Stimulated activated naive CD8-positive, alpha-beta T cell treated with anti-CD3 and anti-CD28 coated beads, Interleukin-15, Interleukin-2, amounts not matched to agents 100 U/mL and 50 U/mL, for 24 hours (primary cell): Measurements from ENCODE around the gene TVP23A.
"Not testable (repeated sequence)": the region's sequence is repeated elsewhere in the genome, so short reads cannot be mapped to it uniquely, and the experiment has no call there.

ENCODE experiments used
- ATAC-seq: fragments of 150-1000 bp; cut with Tn5 transposase; one replicate; pipeline ENCODE4 v1.10.0; 2021
- DNase-seq: peaks from one replicate; pipeline ENCODE4 v3.0.0; 2021

The TVP23A gene

DNA sequence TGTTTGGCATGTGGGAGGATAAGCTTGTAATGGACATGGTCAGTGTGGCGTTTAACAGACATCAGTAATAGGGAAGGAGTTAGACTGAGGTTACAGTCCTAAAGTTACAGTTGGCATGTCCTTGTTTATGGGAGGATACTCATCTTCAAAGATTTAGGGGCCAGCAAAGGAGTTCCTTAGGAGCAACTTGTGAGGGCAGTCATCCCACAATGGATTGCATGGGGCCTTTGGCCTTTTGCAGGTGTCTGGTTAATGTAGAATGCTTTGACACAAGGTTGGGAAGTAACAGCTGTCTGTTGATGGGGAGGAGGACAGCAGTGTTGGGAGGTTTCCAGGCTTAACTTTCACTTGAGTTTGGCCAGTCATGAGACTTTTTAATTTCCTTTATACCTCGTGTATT is 72.8 kb downstream of the TVP23A start:
- DNase-seq (no peak), ATAC-seq (no peak)

DNA sequence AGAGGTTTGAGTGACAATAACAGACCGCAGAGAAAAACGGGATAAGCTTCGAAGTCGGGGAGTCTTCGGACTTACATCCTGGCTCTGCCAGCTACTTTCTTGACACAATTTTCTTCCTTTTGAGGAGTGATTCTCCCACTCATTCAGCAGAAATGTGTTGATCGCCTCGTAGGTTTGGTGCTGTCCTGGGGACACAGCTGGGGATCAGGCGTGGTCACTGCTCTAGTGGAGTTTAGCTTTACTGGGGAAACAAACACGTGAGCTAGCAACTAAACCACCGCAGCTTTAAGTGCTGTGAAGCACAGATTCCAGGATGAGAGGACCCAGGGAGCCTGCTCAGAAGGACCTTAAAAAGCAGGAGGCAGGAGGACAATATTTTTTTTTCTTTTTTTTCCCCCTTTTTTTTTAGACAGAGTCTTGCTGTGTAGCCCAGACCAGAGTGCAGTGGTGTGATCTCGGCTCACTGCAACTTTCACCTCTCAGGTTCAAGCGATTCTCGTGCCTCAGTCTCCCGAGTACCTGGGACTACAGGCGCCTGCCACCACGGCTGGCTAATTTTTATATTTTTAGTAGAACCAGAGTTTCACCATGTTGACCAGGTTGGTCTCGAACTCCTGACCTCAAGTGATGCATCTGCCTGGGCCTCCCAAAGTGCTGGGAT is 74.1 kb downstream of the TVP23A start:
- no peak for ATAC-seq
- no peak for DNase-seq

DNA sequence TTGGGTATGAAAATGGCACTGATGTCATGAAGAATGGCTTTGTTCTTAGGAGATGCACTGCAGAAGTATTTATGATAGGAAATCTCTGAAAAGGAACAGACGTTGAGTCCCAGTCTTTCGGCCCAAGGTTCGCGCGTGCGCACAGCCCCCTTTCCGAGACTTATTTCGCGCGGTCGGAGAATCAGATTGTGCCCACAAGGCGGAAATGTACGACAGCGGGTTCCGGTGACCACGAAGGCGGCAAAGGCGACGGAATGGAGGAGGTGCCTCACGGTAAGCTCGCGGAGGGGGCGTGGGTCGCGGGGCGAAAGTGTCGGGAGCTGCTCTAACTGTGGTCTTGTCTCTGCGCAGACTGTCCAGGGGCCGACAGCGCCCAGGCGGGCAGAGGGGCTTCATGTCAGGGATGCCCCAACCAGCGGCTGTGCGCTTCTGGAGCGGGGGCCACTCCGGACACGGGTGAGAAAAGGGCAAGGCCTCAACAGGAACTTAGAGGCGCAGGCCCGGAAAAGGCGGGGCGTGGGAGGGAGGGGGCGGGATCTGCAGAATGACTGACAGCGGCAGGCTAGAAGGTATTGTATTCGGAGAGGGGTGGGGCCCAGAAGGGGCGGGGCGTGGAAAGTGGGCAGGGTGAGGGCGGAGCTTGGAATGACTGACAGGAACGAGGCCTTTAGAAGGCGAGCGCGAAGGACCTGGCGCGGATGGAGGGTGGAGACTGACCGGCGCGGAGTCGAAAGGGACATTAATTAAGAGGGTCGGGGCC is 74.8 kb downstream of the TVP23A start, which contains the start of gene NUBP1:
Gene NUBP1 (plus strand): TSS at position 233 of the 760 bp plus-strand sequence. CDS start 22 bp downstream, at position 255.
- DNase-seq, result peak; percentile 99

DNA sequence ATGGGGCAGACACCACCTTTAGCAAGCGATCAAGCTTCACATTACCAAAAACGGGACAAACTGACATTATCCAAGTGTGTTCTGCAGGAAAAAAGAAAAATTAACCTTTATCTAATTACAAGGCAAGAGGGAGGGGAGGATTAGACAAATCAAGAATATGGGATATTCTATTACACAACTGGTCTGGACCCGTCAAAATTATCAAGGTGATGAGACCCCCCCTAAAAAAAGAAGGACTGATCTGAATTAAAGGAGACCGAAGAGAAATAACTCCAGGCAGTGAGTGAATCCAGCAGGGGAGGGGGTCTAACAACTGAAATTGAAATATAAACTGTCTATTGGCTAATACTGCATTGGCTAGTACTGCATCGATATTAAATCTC is 75.4 kb downstream of the TVP23A start:
- ATAC-seq (no peak), DNase-seq (no peak)

More for the DNA sequence above, 74.8 kb downstream of the TVP23A start, which contains the start of gene NUBP1:
- peak; percentile 94 for ATAC-seq

DNA sequence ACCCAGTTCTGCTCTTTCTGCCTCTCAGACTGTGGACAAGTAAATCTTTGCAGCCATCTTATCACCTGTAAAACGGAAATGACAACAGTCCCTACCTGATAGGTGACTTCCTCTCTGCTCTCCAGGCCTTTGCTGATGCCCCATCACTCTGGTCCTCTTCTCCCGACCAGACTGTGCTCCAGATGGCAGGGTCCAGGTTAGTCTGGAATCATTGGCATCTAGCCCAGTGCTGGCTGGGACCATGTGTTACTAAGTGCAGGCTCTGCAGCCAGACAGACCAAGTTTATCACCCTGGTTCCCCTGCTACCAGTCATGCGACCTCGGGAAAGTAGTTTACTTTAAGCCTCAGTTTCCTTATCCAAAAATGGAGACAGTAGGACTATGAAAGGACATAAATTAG is 76.8 kb downstream of the TVP23A start:
- no peak for ATAC-seq
- no peak for DNase-seq

DNA sequence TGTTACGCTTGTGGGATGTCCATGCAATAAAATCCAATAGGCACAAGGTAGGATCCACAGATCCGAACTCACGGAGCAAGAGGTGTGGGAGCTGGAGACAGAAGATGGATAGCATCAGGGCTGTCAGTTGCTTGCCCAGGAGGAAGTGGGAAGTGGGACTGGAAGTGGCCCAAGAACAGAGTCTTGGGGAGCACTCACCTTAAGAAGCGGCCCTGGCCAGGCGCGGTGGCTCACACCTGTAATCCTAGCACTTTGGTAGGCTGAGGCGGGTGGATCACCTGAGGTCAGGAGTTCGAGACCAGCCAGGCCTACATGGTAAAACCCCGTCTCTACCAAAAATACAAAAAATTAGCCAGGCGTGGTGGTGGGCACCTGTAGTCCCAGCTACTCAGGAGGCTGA is 77.3 kb downstream of the TVP23A start:
- not testable (repeated sequence) for ATAC-seq

DNA sequence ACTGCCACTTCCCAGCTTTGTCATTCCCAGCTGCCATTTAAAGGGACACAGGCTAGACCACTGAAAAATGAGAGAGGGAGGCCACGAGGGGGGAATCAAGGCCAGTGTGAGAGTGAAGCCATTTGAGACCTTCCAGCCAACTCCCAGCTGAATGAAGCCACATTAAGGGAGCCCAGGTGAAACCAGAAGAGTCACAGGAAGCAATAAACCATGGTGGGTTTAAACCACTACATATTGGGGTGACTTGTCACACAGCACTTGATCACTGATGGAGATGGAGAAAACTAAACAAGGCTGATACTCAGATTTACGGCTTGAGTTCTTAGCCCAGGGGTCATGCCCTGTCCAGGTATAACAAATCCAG is 77.8 kb downstream of the TVP23A start:
- DNase-seq (no peak), ATAC-seq (no peak)

More for the DNA sequence above, 77.3 kb downstream of the TVP23A start:
- not testable (repeated sequence) for DNase-seq

DNA sequence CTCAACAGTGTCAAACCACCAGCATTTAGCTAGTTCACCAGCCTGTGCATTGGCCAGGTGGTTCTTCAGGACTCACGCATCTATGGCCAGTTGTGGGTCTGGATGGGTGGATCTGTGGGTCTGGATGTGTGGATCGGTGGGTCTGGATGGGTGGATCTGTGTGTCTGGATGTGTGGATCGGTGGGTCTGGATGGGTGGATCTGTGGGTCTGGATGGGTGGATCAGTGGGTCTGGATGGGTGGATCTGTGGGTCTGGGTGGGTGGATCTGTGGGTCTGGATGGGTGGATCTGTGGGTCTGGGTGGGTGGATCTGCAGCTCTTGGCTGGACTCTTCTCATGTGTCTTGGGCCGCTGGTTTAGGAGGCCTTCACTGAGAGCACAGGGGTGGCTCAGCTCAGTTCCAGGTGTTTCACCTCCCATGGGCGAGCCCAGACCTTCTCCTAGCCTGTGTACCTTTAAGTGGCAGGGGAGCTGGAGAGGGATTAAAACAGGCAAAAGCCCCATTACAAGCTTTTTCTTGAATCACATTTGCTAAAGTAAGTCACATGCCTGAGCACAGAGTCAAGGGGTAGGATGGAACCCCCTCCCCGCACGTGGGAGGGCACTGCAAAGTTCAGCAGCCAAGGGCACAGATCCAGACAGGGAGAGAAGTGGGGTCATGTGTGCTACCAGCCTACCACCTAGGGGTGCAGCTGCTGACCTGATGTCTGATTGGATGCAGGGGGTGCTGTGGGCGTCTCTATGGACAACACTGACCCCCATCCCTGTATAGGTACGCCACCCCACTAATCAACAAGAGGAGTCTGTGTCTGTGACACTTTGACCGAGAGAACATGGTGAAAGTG is 78.4 kb downstream of the TVP23A start:
- DNase-seq (no peak), ATAC-seq (no peak)

DNA sequence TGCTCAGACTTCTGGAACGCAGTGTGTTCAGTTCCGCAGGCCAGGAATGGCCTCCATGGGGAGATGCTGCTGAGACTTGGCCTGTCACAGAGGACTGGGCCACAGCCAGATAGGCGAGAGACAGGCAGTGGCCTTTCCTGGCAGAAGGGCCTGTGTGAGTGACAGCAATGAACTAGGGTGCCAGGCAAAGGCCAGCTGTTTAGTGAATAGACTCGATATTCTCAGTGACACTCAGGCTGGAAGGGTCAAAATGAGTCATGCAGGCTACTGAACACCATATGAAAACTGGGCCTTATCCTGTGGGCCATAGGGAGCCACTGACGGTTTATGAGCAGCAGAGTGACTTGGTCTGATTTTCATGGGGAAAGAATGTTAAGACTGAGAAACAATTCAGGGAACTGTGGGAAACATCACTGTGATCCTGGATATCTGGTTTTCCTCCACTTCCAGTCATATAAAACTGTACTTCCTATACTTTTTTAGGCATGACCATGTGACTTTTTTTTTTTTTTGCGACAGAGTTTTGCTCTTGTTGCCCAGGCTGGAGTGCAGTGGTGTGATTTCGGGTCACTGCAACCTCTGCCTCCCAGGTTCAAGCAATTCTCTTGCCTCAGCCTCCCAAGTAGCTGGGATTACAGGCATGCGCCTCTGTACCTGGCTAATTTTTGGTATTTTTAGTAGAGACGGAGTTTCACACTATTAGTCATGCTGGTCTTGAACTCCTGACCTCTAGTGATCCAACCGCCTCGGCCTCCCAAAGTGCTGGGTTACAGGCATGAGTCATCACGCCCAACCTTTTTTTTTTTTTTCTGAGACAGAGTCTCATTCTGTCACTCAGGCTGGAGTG is 80.1 kb downstream of the TVP23A start:
- ATAC-seq, result peak; percentile 57
- peak; percentile 55 for DNase-seq

DNA sequence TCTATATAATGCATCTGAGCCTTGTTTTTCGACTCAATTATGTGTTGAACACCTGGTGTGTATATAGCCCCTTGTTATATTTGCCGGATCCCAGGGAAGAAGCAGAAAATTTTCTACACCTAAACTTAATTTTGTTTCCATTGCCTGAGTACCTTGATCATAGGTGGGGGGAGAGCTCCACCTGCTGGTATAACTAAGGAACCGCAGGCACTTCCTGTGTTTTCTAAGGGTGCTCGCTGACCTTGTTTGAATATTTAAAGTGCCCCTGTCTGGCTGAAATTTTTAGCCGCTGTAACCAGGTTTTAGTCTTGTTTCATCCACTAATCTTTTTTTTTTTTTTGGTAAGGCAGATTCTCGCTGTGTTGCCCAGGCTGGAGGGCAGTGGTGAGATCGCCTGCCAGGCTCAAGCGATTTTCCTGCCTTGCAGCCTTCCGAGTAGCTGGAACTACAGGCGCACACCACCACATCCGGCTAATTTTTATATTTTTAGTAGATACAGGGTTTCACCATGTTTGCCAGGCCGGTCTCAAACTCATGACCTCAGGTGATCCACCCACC is 81.4 kb downstream of the TVP23A start:
- ATAC-seq, result peak; percentile 47
- DNase-seq, result peak; percentile 63

DNA sequence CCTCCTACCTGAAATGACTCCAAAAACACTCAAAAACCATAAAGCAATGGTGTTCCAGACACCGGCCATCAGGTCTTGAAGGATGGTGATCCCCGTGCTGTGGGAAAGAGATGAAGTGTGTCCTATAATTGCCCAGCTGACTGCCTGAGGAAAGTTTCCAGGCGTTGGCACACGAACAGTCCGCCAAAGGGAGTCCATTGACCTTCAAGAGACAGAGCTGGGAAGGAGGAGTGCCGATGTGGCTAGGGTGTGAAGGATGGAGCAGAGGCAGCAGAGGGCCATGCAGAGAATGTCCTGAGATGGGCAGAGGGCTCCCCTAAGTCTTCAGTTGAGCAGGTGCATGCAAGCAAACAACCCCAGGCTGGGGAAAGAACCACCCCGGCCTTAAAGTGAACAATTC is 86.8 kb downstream of the TVP23A start:
- ATAC-seq, result no peak
- no peak for DNase-seq

DNA sequence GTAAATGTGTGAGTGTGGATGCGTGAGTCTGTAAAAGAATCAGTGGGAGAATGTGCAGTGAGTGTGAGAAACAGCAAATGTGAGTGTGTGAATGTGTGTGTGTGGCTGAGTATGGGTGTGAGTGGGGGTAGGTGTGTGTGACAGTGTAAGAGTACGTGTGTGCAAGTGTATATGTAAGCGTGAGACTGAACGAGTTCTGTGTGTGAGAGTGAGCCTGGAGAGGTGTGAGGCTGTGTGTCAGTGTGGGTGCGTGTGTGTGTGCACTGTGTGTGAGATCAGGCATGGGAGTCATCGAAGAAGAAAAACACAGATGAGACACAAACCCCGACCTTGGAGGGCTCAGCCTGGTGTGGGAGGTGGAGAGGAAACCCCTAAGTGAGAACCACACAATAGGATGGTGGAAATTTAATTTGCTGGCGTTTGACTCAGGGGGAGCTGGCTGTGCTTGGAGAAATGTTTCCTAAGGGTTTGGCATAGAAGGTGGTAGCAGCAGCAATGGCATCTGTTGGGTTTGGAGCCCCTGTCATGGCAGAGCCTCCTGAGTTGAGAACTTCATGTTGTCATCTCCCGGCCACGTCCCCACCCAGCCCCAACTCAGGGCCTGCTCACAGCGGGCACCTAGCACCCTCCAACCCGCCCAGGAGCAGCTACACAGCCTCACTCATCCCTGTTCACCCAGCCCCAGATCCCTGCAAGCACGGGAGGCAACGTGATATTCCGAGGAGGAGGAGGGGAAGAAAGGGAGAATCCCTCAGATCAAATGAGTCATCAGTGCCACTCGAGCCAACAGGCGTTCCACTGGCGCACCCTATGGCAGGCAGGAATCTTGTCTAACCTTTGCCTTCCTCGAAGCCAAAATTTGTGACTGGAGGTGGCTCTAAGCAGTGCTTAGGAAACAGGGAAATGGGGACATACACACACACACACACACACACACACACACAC is 89.2 kb downstream of the TVP23A start:
- DNase-seq (no peak), ATAC-seq (peak; percentile 23)

DNA sequence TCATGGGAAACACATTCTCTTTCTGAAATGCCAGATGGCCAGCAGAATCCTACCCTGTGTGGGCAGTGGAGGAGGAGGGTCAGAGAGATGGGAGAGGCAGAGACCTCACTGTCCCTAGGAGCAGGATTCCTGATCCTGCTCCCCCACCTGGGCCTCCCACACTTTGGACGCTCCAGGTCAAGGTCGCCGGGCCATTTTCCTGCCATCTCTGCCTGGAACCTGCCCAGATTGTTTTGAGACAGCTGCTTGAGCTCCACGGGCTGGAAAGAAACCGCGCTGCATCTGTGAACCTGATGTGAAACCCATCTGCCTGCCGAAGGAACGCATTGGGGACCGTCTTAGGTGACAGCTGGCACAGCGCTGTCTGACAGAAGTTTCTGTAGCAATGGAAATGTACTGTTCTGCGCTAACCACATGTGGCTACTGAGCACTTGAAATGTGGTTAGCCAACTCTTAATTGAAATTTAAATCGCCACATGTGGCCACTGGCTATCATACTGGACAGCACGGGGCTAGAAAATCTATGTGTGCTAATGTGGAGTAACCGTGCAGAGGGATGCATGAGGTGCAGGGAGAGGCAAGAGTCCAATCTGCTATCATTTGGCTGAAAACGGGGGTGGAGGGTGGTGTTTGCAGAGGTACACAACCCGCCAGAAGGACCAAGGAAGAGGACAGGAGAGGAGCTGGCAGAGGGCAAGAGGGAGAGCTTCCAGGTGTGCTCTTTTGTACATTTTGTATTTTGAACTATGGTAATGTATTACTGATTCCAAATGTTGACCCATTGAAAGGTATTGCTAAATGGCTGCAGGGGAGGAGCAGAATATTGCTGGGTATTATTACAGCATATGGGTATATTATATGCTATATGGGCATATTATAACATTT is 90.3 kb downstream of the TVP23A start:
- ATAC-seq, result no peak
- DNase-seq, result no peak
